ENCODE data around the gene KRTAP19-8.

The KRTAP19-8 gene, protein sequence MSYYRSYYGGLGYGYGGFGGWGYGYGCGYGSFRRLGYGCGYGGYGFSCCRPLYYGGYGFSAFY

GRCh38 chr21:31038376-31038775 is at the start of gene KRTAP19-8:
TSS of gene KRTAP19-8 (minus strand) at chr21:31038476. CDS start at chr21:31038443, 33 bp downstream.
- DNase-seq (ENCODE audit: low read depth): no peak
- H3K4me3 ChIP-seq (ENCODE audit: low read length): no peak within 1 kb of the TSS
- TF ChIP-seq, protein P1, sequence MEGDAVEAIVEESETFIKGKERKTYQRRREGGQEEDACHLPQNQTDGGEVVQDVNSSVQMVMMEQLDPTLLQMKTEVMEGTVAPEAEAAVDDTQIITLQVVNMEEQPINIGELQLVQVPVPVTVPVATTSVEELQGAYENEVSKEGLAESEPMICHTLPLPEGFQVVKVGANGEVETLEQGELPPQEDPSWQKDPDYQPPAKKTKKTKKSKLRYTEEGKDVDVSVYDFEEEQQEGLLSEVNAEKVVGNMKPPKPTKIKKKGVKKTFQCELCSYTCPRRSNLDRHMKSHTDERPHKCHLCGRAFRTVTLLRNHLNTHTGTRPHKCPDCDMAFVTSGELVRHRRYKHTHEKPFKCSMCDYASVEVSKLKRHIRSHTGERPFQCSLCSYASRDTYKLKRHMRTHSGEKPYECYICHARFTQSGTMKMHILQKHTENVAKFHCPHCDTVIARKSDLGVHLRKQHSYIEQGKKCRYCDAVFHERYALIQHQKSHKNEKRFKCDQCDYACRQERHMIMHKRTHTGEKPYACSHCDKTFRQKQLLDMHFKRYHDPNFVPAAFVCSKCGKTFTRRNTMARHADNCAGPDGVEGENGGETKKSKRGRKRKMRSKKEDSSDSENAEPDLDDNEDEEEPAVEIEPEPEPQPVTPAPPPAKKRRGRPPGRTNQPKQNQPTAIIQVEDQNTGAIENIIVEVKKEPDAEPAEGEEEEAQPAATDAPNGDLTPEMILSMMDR (conservative IDR thresholded peaks at IDR 0.05; ENCODE audit: low read depth, low read length): no peak

DNA sequence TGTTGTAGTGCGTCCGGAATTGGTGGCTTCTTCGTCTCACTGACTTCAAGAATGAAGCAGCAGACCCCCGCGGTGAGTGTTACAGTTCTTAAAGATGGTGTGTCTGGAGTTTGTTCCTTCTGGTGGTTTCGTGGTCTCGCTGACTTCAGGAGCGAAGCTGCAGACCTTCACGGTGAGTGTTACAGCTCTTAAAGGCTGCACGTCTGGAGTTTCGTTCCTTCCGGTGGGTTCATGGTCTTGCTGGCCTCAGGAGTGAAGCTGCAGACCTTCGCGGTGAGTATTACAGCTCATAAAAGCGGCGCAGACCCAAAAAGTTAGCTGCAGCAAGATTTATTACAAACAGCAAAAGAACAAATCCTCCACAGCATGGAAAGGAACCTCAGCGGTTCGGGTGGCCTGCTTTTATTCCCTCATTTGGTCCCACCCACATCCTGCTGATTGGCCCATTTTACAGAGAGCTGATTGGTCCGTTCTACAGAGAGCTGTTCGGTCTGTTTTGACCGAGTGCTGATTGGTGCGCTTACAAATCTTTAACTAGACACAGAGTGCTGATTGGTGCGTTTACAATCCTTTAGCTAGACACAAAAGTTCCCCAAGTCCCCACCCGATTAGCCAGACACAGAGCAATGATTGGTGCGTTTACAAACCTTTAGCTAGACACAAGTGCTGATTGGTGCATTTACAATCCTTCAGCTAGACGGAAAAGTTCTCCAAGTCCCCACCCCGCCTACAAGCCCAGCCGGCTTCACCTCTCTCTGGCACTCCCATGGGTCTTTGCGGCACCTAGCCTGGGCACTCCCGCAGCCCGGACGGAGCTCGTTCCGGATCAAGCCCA is 49.6 kb upstream of the KRTAP19-8 start:
- TF ChIP-seq, protein P1 (conservative IDR thresholded peaks at IDR 0.05; ENCODE audit: low read depth, low read length): no peak
- DNase-seq (ENCODE audit: low read depth): no peak
- H3K4me3 ChIP-seq (ENCODE audit: low read length): no peak overlapping the region

DNA sequence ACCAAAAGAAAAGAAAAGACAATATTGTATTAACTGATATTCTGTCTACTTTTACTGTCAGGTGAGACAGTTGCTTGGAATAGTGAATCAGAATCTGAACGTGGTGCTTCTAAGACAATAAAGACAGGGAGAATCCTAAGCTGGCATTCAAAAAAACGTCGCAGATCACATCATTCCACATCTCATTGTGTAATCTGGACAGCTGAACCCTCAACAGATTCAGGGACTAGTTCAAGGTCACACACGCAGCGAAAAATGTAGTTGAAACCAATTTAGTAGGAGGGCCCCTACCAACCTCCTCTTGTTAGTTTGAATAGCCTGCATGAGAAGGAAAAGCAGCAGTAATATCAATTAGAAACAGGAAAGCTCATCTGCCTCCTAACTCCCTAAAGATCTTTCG is 46.4 kb upstream of the KRTAP19-8 start:
- H3K4me3 ChIP-seq (ENCODE audit: low read length): no peak overlapping the region
- no peak for DNase-seq (ENCODE audit: low read depth)
- TF ChIP-seq, protein P1 (conservative IDR thresholded peaks at IDR 0.05; ENCODE audit: low read depth, low read length): no peak

DNA sequence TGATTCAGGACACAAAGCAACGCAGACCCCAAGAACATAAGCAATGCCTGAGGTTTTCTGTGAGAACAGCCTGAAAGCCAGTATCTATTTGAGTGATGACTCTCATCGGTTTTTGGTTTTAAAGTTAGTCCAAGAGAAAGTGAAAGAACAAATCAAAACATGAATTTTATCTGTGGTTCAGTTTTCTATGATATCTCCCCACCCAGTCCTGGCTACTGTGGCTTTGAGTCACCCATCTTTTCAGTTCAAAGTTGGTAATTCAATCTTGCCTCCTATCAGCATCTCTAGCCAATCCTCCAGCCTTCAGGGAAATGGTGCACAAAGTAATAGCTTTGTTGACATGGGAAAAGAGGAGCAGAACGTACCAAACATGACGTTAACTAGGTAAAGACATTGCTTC is 40.5 kb upstream of the KRTAP19-8 start:
- H3K4me3 ChIP-seq (ENCODE audit: low read length): no peak overlapping the region
- TF ChIP-seq, protein P1 (conservative IDR thresholded peaks at IDR 0.05; ENCODE audit: low read depth, low read length): no peak
- no peak for DNase-seq (ENCODE audit: low read depth)

DNA sequence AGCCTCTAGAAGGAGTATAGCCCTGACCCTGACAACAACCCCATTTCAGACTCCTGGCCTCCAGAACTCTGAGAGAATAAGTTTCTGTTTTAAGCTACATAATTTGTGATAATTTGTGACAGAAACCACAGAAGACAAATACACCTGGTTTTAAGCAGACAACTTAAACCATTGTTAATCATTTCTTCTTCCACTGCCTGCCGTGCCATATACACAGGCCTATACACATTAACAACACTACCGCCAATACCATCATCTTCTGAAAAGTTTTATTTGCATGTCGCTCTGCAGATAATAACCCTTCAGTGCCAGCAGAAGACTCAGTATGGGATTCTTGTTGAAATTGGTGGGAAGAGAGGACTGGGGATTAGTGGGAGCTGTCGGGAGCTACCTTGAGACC is 39.9 kb upstream of the KRTAP19-8 start:
- no peak for DNase-seq (ENCODE audit: low read depth)
- TF ChIP-seq, protein P1 (conservative IDR thresholded peaks at IDR 0.05; ENCODE audit: low read depth, low read length): no peak
- no peak overlapping the region for H3K4me3 ChIP-seq (ENCODE audit: low read length)

DNA sequence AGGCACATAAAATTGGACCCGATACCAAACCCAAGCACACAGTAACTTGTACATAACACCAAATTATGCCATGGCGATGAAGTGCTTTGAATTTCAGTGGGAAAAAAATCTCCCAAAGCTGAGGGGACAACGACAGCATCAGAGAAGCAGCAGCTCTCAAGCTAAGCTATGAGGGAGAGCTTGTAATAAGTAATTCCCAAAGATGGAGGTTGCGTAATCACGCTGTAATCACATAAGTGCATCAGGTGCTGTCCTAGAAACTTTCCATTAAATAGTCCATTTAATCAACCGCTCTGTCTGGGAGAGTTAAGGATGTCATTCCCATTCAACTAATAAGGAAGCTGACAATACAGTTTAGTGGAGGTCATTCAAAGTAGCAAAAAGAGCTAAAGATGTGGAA is 37.6 kb upstream of the KRTAP19-8 start:
- DNase-seq (ENCODE audit: low read depth): no peak
- no peak overlapping the region for H3K4me3 ChIP-seq (ENCODE audit: low read length)
- TF ChIP-seq, protein P1 (conservative IDR thresholded peaks at IDR 0.05; ENCODE audit: low read depth, low read length): no peak

DNA sequence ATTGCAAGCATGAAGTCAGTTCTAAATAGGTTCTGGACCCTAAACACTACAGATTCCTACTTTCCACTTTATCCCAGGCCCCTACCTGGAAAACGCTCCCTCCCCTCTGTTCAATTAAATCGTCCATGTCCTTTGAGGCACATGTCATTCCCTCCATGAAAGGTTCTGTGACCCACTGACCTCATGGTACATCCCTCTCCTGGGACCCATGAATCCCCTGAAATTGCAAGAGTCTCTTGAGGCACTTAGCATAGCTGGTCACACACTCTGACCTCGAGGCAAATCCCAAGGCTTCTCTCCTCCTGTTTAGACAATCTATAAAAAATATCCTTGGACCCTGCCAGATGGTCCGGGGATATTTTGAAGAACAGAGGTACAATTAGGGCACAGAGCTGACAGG is 34.3 kb upstream of the KRTAP19-8 start:
- TF ChIP-seq, protein P1 (conservative IDR thresholded peaks at IDR 0.05; ENCODE audit: low read depth, low read length): no peak
- DNase-seq (ENCODE audit: low read depth): no peak
- H3K4me3 ChIP-seq (ENCODE audit: low read length): no peak overlapping the region

All from retinal pigment epithelial cell (primary cell).